Measurements from ENCODE around the gene PFKFB2. TPM values are rescaled to one million over a fixed set of nuclear protein-coding genes. Genes with fewer than 3 reads are reported as not detected.

PFKFB2 gene
- total RNA-seq: 3.8 and 5.1 TPM in 2 replicates

DNA sequence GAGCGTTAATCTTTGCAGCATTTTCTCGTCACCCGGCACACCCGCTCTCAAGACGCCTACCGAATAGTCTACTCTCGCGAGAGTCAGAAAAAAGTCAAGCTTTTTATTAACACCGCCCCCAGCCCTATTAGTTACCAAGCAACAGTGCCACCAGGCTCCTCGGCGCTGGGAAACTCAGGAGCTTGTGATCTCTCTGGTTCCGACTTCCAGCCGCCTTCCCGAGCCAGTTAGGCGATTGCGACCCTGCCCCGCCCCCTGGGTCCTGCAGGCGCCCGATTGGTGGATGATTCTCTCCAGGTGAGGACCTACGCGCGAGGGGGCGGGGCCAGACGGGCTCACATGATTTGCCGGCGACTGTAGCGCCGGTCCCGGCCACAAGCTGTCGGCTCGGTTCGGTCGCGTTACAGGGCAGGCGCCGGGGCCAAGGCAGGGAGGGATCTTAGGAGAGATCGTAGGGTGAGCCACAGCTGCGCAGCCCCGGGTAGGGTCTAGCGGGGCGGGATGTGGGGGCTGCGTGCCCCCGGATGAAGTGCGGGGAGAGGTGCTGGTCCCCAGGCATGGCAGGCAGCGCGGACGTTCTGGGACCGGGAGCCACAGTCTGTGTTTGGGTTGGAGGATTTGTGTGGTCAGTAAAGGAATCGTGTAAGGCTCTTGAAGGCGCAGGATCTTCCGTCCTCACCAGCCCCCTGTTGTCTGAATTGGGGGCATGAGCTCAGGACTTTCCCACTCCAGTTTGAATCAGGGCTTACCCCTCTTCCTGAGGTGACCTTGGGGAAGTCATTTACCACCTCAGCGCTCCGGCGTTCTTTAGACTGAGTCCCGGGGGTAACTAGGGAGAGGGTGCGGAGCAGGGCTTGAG, at the start of gene PFKFB2:
PFKFB2 (plus strand) TSS at position 365 of the 859 bp plus-strand sequence. CDS start 1,443 bp downstream, outside the sequence.
- TF ChIP-seq CTCF (conservative IDR thresholded peaks at IDR 0.05; ENCODE audit: low read depth, low read length): peak; percentile 9
- peak; percentile 96 for DNase-seq (ENCODE audit: low read depth)
- peak within 1 kb of the TSS; percentile 96 for H3K4me3 ChIP-seq (ENCODE audit: low read depth, low read length)

DNA sequence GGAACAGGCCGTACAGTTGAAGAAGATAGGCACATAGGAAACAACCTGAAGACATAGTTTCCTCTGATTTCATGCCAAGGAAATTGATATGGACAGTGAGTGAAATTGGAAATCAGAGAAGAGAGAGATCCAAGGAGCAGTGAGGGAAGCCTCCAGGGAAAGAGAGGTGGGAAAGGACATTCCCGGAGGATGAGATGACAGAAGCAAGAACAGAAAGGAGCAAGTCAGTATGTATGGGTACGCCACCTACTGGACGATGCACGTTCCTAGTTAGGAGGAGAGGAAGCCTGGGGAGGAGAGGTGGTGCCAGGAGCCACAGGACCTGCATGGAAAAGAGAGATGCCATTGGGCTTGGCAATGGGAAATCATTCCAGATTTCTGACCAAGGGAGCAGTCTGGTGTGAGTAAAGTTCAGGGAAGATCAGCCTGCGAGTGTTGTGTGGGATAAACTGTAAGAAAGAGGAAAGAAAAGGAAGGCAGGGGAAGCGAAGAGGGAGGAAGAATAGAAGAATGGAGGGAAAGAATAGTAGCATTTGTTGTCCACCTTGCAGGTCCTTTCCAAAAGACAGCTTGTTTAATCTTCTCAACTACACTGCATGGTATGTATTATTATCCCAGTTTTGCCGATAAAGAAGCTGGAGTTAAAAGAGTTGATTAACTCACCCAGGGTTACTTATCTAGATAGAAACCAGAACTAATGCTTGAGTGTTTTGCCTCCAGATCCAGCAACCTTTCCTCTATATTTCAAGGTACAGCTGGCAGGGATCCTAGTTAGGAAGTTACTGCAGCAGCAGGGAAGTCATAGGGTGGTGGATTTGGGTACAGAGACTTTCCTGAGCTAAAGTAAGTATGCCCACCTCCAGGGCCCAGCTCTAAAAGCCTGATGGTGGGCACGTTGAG, 47.9 kb upstream of the PFKFB2 start:
- peak; percentile 92 for TF ChIP-seq CTCF (conservative IDR thresholded peaks at IDR 0.05; ENCODE audit: low read depth, low read length)
- no peak for DNase-seq (ENCODE audit: low read depth)
- no peak overlapping the region for H3K4me3 ChIP-seq (ENCODE audit: low read depth, low read length)

DNA sequence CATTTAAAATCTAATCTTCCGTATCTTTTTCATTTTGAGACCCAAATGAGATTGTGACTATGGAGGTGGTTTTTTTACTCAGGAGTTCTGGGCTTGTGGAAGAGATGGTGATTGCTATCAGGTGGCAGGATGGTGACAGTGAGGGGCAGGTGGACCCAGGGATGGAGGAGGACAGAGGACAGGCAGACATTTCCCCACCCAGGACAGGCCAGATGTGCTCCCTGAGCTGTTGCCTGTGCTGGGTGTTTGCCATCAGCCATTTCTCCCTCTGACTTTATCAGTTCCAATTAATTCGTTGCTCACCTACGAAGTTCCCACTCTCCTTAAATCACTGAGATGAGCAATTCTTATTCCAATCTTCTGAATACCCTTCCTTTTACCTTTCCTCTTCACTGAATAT, 47.0 kb upstream of the PFKFB2 start:
- H3K4me3 ChIP-seq (ENCODE audit: low read depth, low read length): no peak overlapping the region
- no peak for DNase-seq (ENCODE audit: low read depth)
- TF ChIP-seq CTCF (conservative IDR thresholded peaks at IDR 0.05; ENCODE audit: low read depth, low read length): no peak

GRCh38 chr1:207006914-207007313, 46.2 kb upstream of the PFKFB2 start:
- H3K4me3 ChIP-seq (ENCODE audit: low read depth, low read length): no peak overlapping the region
- TF ChIP-seq CTCF (conservative IDR thresholded peaks at IDR 0.05; ENCODE audit: low read depth, low read length): no peak
- DNase-seq (ENCODE audit: low read depth): no peak

DNA sequence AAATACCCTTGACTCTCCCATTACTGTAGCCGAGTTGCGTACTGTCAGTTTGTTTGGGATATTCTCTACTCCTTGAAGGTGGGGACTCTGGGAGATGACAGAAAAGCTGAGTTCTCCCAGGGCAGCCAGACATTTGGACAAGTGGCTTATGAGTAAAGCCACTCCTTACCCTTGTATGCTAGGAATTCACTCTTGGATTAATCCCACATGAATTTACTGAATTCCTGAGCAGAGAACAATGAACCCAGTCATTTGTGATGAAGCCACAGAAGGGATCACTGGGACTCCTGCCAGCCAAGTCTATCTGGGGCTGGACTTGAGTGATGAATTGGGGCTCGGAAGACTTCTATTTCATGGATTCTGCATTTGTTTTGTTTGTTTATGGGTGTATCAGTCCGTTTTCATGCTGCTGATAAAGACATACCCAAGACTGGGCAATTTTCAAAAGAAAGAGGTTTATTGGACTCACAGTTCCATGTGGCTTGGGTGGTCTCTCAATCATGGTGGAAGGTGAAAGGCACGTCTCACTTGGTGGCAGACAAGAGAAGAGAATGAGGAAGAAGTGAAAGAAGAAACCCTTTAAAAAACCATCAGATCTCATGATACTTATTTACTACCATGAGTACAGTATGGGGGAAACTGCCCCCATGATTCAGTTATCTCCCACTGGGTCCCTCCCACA, 45.6 kb upstream of the PFKFB2 start:
- DNase-seq (ENCODE audit: low read depth): peak; percentile 93
- no peak overlapping the region for H3K4me3 ChIP-seq (ENCODE audit: low read depth, low read length)
- no peak for TF ChIP-seq CTCF (conservative IDR thresholded peaks at IDR 0.05; ENCODE audit: low read depth, low read length)

DNA sequence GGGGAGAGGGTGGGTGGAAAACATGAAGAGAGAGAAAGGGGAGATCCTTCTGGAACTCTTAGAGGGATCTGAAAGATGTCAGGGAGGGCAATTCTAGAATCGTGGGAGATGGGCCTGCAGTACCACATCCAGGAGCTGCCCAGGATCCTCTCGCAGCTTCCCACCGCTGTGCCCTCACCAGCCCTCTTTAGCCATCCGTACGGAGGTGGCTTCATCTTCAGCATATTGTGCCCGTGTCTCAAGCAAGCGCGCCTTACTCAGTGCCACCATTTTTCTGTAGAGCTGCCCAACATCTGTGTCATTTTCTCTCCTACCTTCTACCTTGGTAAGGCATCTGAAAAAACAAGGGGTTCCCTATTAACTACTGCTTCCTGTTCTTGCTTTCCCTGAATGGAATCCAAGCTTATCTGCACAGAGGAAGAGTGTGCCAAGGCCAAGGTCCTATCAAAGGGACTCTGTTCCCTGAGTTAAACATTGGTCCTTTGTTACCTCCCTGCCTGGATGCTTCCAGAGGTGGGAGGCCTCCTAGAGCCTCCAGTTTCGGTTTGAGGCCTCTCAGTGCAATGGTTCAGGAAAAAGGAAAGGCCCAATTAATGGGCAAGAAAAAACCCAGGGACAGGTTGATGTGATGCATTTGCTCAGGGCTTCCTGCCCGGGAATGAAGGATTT, 43.8 kb upstream of the PFKFB2 start:
- no peak for DNase-seq (ENCODE audit: low read depth)
- no peak for TF ChIP-seq CTCF (conservative IDR thresholded peaks at IDR 0.05; ENCODE audit: low read depth, low read length)
- H3K4me3 ChIP-seq (ENCODE audit: low read depth, low read length): no peak overlapping the region
